Measurements from ENCODE around the gene NOP56.
A peak's percentile ranks its signal among the peaks of the same experiment; 100 is the strongest.
"Not testable (repeated sequence)": the region's sequence is repeated elsewhere in the genome, so short reads cannot be mapped to it uniquely, and the experiment has no call there.

Gene NOP56

DNA sequence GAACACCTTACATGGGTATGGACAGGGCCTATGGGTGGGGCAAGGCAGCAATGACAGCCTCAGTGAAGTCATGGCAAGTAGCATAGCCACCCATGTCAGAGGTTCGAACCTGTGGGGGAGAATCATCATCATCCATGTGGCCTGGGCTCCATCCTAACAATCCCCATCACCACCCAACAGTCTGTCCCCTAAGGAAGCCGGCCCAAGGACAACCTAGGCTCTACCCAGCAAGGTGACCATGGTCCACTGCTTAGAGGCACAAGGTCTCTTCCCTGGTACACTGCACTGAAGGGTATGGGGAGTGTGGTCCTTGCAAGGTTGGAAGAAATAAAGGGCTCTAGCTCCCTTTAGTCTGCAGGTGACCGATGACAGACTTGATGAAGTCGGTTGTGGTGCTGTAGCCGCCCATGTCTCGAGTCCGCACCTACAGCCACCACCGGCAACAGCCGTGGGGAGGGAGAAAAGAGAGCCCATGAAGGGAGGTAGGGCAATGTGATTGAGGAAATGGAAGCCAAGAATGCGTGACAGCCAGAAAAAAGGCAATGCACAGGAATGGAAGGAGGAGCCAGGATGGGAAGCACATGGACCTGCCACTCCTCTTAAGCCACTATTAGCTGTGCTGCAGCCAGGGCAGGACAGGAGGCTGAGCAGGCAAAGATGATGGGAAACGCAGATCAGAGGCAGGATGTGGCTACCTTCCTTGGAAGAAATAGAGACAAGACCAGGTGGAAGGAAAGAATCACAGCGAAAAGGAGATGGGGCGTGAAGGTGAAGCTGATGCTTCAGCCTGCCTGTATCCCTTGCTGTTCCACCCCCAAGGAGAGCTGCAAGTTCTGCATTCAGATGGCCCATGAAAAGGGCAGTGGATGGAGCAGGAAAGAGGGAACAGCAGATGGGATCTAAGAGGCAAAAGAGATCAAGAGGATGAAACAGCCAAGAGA lies 6.3 kb downstream of the NOP56 start:
- Histone ChIP-seq H3K4me1 (ENCODE audit: control insufficient read depth, insufficient read depth, low read length, poor library complexity, severe bottlenecking) (peaks cover 11% of the 10 kb centered on the region), H3K9me3 (ENCODE audit: control insufficient read depth, low read length) (no peaks in the 10 kb centered on the region), H3K4me3 (ENCODE audit: extremely low read depth, insufficient read depth, low read length, poor library complexity, severe bottlenecking) (no peak overlapping the region), H3K27ac (ENCODE audit: low read depth, low read length, severe bottlenecking) (peak overlapping the region; percentile 29), H3K36me3 (ENCODE audit: control insufficient read depth, insufficient read depth, low read length) (peaks cover 87% of the 10 kb centered on the region)
- WGBS, 2 experiments (ENCODE audit: insufficient coverage in 2 of 2), result 86 to 88% methylated on average over 12 of the region's 13 CpGs

DNA sequence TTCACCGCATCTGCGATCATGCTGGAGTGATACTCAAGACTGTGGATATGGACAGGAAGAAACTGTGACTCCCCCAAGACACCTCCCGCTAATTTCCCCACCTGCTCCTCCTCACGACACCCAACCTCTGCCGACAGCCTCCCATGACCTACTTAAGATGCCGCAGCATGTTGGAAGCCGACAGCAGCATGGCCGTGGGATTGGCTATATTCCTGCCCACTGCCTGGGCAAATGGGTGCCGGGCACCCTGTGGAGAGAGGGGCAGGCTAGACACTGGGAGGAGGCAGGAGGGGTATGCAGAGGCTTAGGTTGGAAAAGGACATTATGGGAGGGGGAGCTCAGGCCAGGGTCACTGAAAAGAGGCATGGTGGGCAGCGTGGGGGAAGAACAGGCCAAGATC lies 7.1 kb downstream of the NOP56 start:
- 98% methylated on average over 8 of the region's 10 CpGs for WGBS, 2 experiments (ENCODE audit: insufficient coverage in 2 of 2)

DNA sequence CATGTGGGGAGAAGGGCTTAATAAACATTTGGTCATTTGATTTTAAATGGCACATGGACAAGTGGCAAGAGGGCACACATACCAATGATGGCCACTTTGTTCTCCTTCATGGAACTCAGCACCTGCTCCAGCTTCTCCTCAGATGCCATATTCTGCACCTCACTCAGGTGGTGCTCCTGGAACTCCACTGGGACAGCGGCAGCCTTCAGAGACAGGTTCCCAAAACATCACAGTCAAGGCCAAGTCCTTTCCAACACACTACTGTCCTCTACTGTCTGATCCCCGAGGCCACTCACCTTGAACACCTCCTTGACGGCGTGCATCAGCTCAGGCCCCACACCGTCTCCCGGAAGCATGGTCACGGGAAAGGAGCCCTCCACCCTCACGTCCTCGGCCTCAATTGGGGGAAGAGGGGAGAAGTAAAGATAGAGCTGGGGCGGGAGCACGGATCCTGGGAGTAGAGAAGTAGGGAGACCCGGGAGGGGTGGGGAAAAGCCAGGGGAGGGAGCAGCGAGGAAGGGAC lies 11.0 kb downstream of the NOP56 start:
- WGBS, 2 experiments (ENCODE audit: insufficient coverage in 2 of 2), result 0 to 10% methylated on average over 5 to 6 of the region's 13 CpGs
- Histone ChIP-seq H3K36me3 (ENCODE audit: control insufficient read depth, insufficient read depth, low read length) (peaks cover 39% of the 10 kb centered on the region), H3K4me3 (ENCODE audit: extremely low read depth, insufficient read depth, low read length, poor library complexity, severe bottlenecking) (peak overlapping the region; percentile 90), H3K27ac (ENCODE audit: low read depth, low read length, severe bottlenecking) (peak overlapping the region; percentile 89), H3K9me3 (ENCODE audit: control insufficient read depth, low read length) (no peaks in the 10 kb centered on the region), H3K4me1 (ENCODE audit: control insufficient read depth, insufficient read depth, low read length, poor library complexity, severe bottlenecking) (no peaks in the 10 kb centered on the region)

More for the DNA sequence above, 7.1 kb downstream of the NOP56 start:
- Histone ChIP-seq H3K27ac (ENCODE audit: low read depth, low read length, severe bottlenecking) (no peak overlapping the region), H3K9me3 (ENCODE audit: control insufficient read depth, low read length) (no peaks in the 10 kb centered on the region), H3K4me1 (ENCODE audit: control insufficient read depth, insufficient read depth, low read length, poor library complexity, severe bottlenecking) (peaks cover 3% of the 10 kb centered on the region), H3K36me3 (ENCODE audit: control insufficient read depth, insufficient read depth, low read length) (peaks cover 78% of the 10 kb centered on the region), H3K4me3 (ENCODE audit: extremely low read depth, insufficient read depth, low read length, poor library complexity, severe bottlenecking) (no peak overlapping the region)

DNA sequence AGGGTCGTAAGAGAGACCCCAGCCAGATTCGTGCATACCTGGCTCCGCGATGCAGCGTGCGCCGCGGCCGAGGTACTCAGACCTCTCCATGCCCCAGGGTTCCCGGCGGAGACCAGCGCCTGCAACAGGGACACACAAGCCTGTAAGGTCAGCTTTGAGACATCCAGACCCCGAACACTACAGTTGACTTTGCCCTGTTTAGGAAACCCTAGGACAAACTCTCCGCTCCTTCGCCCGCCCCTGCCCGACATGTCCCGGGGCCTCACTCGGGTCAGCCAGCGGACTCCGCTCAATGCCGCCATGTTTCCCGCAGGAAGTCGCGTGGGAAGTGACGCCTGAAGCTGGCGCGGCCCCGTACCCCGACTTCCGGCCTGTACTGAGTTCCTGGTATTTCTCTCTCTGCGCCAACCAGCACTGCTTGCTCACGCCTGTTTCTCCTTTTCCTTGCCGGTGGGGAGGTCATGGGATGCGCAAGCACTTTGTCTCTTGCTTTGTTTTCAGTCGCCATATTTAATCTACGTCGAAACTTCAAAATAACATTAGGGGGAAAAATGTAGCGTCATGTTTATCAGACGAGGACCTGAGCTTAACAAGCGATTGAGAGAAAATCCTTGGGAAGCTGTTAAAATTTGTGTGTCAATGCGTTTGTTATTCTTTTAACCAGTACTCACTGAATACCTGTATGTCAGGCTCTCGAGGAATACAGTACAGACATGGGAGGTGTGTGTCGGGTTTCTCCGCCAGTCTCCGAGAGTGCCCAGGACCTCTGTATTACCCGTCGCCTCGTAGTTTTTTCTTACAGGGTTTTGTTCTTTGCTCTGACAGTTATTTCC lies 11.7 kb downstream of the NOP56 start, which contains the start of gene IDH3B:
Gene IDH3B, minus strand, starts transcription at position 330 of the 833 bp plus-strand sequence. Its CDS starts 28 bp downstream, at position 302.
- Histone ChIP-seq H3K36me3 (ENCODE audit: control insufficient read depth, insufficient read depth, low read length) (peaks cover 32% of the 10 kb centered on the region), H3K4me3 (ENCODE audit: extremely low read depth, insufficient read depth, low read length, poor library complexity, severe bottlenecking) (peak within 1 kb of the TSS; percentile 90), H3K4me1 (ENCODE audit: control insufficient read depth, insufficient read depth, low read length, poor library complexity, severe bottlenecking) (no peaks in the 10 kb centered on the region), H3K27ac (ENCODE audit: low read depth, low read length, severe bottlenecking) (peak within 1 kb of the TSS; percentile 89), H3K9me3 (ENCODE audit: control insufficient read depth, low read length) (no peaks in the 10 kb centered on the region)
- WGBS, 2 experiments (ENCODE audit: insufficient coverage in 2 of 2), result 20% methylated on average over 36 to 42 of the region's 49 CpGs

DNA sequence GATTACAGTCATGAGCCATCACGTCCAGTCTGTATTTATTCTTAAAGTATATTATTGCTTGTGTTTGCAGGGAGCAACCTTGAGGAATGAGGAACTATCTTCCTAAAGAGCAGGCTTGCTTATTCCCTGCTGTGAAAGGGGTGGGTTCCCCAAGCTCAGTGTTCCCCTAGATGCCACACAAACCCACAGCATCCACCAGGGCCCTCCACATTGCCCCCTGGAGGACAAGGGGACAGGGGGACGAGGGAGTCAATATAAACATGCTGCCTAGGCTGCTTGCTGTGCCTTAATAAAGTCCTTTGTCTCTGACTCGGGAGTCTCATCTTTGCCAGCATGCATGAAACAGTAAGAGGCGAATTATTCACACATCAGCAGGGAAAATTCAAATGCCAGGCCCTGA lies 19.5 kb downstream of the NOP56 start:
- no peaks in the 10 kb centered on the region for H3K4me1 ChIP-seq (ENCODE audit: control insufficient read depth, insufficient read depth, low read length, poor library complexity, severe bottlenecking)
- WGBS, 2 experiments (ENCODE audit: insufficient coverage in 2 of 2), result 20 to 26% methylated on average over 3 of the region's 4 CpGs
- no peak overlapping the region for H3K27ac ChIP-seq (ENCODE audit: low read depth, low read length, severe bottlenecking)
- no peak overlapping the region for H3K4me3 ChIP-seq (ENCODE audit: extremely low read depth, insufficient read depth, low read length, poor library complexity, severe bottlenecking)
- no peaks in the 10 kb centered on the region for H3K36me3 ChIP-seq (ENCODE audit: control insufficient read depth, insufficient read depth, low read length)
- no peaks in the 10 kb centered on the region for H3K9me3 ChIP-seq (ENCODE audit: control insufficient read depth, low read length)

DNA sequence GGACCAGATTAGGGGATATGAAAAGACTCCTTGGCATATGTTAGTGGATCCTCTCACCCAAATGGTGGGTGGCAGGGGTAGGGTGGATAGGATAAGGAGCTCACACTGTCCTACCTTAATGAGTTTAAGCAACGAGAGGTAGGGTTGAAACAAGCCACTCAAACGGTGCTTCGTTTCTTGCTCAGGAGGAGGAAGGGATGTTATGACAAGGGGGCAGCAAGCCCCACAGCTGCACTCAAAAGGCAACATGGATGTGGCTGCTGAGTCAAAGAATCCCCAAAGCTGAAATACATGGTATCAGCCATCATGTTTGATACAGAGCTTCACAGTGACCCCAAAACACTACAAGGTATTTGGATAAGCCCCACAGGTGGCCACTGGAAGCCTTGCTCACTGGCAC lies 20.0 kb downstream of the NOP56 start:
- no peaks in the 10 kb centered on the region for H3K4me1 ChIP-seq (ENCODE audit: control insufficient read depth, insufficient read depth, low read length, poor library complexity, severe bottlenecking)
- H3K36me3 ChIP-seq (ENCODE audit: control insufficient read depth, insufficient read depth, low read length), result no peaks in the 10 kb centered on the region
- no peak overlapping the region for H3K27ac ChIP-seq (ENCODE audit: low read depth, low read length, severe bottlenecking)
- 80 to 84% methylated on average over 3 of the region's 3 CpGs for WGBS, 2 experiments (ENCODE audit: insufficient coverage in 2 of 2)
- no peak overlapping the region for H3K4me3 ChIP-seq (ENCODE audit: extremely low read depth, insufficient read depth, low read length, poor library complexity, severe bottlenecking)
- H3K9me3 ChIP-seq (ENCODE audit: control insufficient read depth, low read length), result no peaks in the 10 kb centered on the region

DNA sequence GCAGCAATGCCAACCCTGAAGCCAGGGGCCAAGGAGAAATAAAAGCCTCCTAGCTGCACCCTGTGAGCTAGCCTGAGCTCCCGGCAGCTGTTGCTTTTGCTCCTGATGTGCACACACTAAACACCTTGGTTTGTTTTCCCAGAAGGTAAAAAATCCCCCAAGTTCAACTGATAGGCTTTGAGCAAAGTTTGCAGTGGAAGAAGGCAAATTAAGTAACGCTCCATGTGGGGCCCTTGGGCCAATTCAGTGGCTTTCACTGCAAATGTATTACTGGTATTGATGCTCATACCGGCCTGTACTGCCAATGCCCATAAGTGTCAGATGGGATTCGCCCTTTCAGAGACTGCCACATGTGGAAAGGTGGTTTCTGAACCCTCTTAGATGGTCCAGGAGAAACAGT lies 21.0 kb downstream of the NOP56 start:
- no peaks in the 10 kb centered on the region for H3K4me1 ChIP-seq (ENCODE audit: control insufficient read depth, insufficient read depth, low read length, poor library complexity, severe bottlenecking)
- H3K9me3 ChIP-seq (ENCODE audit: control insufficient read depth, low read length), result no peaks in the 10 kb centered on the region
- H3K4me3 ChIP-seq (ENCODE audit: extremely low read depth, insufficient read depth, low read length, poor library complexity, severe bottlenecking), result no peak overlapping the region
- H3K27ac ChIP-seq (ENCODE audit: low read depth, low read length, severe bottlenecking), result no peak overlapping the region
- H3K36me3 ChIP-seq (ENCODE audit: control insufficient read depth, insufficient read depth, low read length), result no peaks in the 10 kb centered on the region
- 85 to 89% methylated on average over 3 to 4 of the region's 4 CpGs for WGBS, 2 experiments (ENCODE audit: insufficient coverage in 2 of 2)

DNA sequence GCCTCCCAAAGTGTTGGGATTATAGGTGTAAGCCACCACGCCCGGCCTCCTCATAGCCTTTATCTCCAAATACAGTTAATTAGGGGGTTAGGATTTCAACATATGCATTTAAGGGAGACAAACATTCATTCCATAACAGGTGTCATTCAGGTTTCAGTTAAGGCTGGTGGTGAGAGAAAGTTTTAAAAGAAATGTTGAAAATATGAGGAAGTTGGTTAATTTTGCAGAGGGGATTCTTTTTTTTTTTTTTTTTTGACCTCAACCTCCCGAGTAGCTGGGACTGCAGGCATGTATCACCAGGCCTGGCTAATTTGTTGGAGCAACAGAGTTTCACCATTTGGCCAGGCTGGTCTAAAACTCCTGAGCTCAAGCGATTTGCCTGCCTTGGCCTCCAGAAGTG lies 27.6 kb downstream of the NOP56 start:
- WGBS, 2 experiments (ENCODE audit: insufficient coverage in 2 of 2), result 79 to 82% methylated on average over 1 to 2 of the region's 4 CpGs
- Histone ChIP-seq H3K27ac (ENCODE audit: low read depth, low read length, severe bottlenecking) (no peak overlapping the region), H3K36me3 (ENCODE audit: control insufficient read depth, insufficient read depth, low read length) (no peaks in the 10 kb centered on the region), H3K9me3 (ENCODE audit: control insufficient read depth, low read length) (no peaks in the 10 kb centered on the region), H3K4me1 (ENCODE audit: control insufficient read depth, insufficient read depth, low read length, poor library complexity, severe bottlenecking) (no peaks in the 10 kb centered on the region), H3K4me3 (ENCODE audit: extremely low read depth, insufficient read depth, low read length, poor library complexity, severe bottlenecking) (no peak overlapping the region)

DNA sequence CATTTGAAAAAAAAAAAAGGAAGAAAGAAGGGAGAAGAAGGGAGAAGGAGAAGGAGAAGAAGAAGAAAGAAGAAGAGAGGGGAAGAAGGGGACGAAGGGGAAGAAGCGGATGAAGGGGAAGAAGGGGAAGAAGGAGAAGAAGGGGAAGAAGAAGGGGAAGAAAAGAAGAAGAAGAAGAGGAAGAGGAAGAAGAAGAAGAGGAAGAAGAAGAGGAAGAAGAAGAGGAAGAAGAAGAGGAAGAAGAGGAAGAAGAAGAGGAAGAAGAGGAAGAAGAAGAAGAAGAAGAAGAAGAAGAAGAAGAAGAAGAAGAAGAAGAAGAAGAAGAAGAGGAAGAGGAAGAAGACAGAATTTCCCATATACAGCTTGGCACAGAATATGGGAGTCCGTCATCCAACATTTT lies 29.6 kb downstream of the NOP56 start:
- H3K9me3 ChIP-seq (ENCODE audit: control insufficient read depth, low read length); H3K4me1 ChIP-seq (ENCODE audit: control insufficient read depth, insufficient read depth, low read length, poor library complexity, severe bottlenecking); H3K36me3 ChIP-seq (ENCODE audit: control insufficient read depth, insufficient read depth, low read length); H3K4me3 ChIP-seq (ENCODE audit: extremely low read depth, insufficient read depth, low read length, poor library complexity, severe bottlenecking); H3K27ac ChIP-seq (ENCODE audit: low read depth, low read length, severe bottlenecking): not testable (repeated sequence)
- 89% methylated on average over 2 to 3 of the region's 3 CpGs for WGBS, 2 experiments (ENCODE audit: insufficient coverage in 2 of 2)

DNA sequence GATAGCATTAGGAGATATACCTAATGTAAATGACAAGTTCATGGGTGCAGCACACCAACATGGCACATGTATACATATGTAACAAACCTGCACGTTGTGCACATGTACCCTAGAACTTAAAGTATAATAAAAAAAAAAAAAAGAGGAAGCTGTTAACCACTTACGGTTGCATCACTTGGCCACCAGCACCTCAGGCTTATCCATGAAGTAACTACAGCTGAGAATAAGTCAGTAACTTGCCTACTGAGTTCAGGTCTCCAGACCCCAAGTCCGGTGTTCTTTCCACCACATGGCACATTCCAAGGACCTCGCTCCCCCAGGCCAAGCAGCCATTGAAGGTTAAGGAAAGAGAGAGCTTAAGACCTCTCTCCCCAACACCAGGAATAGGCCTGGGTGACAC lies 32.4 kb downstream of the NOP56 start:
- 80% methylated on average over 1 of the region's 4 CpGs; no CpG with 5 or more reads in 1 of the 2 experiments for WGBS, 2 experiments (ENCODE audit: insufficient coverage in 2 of 2)
- H3K9me3 ChIP-seq (ENCODE audit: control insufficient read depth, low read length); H3K27ac ChIP-seq (ENCODE audit: low read depth, low read length, severe bottlenecking): not testable (repeated sequence)

More for the DNA sequence above, 32.4 kb downstream of the NOP56 start:
- H3K36me3 ChIP-seq (ENCODE audit: control insufficient read depth, insufficient read depth, low read length); H3K4me3 ChIP-seq (ENCODE audit: extremely low read depth, insufficient read depth, low read length, poor library complexity, severe bottlenecking); H3K4me1 ChIP-seq (ENCODE audit: control insufficient read depth, insufficient read depth, low read length, poor library complexity, severe bottlenecking): not testable (repeated sequence)
